HG03066 (cell line): ENCODE results near the gene DAPK2.

Experiments
- ATAC-seq: cut with Tn5 transposase; IDR thresholded peaks from one replicate; pipeline ENCODE4 v1.9.1; 2021; ENCODE audit warnings: low read depth; ENCODE audit not compliant: unreplicated experiment

DAPK2 gene

DNA sequence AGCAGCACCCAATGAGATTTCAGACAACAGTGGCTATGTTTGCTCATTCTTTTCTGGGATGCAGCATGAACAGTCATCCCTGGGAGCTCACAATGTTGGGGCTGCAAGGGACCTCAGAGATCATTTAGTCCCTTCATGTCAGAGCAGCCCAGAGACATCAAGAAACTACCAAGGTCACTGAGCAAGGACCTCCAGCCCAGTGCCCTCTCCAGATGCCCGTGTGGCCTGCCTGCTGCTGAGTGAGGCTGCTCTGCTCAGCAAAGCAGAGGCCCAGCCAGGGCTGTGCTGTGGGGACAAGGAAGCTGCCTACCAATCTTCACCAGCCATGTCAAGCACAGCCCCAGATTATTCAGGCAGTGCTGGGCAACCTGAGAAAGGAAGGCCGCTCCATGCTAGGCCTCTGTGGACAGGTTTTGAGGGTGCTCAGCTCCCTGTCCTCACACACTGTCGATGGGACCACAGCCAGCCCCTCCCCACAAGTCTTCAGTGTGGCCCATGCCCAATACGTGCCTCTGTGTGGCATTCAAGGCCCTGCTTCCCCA is 99.7 kb downstream of the DAPK2 start:
- no peak for ATAC-seq

DNA sequence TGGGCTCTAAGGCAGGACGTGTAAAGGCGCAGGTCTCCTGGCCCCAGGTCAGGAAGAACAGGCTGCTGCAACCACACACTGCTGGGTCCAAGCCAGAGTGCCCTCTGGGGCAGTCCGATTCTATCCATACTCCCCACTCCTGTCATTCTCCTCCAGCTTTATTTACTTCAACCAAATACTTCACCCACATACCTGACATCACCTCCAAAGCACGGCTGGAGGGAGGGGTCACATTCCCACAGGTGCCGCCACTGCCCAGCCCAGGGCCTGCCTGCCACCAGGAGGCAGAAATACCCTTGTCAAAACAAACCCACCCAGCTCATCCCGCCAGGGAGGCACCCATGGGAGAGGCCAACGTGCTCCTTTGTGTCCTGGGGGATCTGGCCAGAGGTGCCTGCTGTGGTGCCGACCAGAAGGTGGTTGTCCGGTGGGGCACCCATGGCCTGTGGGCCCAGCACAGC is 100.4 kb downstream of the DAPK2 start:
- ATAC-seq = no peak

DNA sequence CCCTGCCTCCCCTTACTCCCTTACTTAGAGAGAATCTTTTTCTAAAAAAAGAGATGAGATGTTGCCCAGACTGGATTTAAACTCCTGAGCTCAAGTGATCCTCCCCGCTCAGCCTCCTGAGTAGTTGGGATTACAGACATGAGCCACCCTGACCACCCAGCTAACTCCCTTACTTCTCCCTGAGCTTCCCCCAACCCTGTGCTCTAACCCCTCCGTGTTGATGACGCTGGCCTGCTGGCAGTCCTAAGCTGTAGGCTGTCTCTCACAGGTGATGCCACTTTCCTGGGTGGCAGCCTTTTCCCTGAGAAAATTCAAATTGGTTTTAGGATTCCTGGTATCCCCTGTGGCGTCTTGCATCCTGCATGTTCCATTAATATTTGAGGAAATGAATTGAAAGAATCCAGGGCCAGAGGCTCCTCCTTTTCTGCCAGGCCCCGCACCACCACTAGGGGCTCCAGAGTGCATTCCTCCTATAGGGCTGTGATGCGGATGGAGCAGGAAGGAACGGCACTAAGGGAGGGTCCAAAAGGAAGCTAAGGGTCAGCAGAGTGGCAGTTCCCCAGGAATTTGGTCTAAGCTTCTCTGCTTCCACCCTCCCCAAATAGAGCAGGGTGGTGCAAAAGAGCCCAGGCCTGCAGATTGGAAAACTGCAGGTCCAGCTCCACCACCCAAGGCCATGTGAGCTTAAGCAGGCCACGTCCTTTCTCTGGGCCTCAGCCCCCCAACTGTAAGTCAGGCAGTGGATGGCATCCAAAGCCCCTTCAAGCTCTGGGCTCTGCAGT is 101.1 kb downstream of the DAPK2 start:
- no peak for ATAC-seq

DNA sequence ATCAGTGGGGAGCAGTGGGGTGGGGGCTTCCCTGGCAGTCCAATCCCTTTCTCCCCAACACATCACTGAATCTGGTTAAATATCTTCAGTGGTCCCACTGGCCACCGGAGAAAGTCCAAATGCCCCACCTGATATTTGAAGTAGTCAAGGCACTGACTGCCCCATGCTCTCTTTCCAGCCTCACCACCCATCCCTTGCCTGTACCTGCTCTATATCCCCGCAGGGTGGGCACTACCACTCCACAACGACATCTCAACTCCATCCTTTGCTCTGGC is 101.7 kb downstream of the DAPK2 start:
- no peak for ATAC-seq

- ATAC-seq = no peak
Measured at GRCh38 chr15:63943829-63944680, 102.2 kb downstream of the DAPK2 start.

GRCh38 chr15:63942486-63943365 is 103.6 kb downstream of the DAPK2 start:
- no peak for ATAC-seq

DNA sequence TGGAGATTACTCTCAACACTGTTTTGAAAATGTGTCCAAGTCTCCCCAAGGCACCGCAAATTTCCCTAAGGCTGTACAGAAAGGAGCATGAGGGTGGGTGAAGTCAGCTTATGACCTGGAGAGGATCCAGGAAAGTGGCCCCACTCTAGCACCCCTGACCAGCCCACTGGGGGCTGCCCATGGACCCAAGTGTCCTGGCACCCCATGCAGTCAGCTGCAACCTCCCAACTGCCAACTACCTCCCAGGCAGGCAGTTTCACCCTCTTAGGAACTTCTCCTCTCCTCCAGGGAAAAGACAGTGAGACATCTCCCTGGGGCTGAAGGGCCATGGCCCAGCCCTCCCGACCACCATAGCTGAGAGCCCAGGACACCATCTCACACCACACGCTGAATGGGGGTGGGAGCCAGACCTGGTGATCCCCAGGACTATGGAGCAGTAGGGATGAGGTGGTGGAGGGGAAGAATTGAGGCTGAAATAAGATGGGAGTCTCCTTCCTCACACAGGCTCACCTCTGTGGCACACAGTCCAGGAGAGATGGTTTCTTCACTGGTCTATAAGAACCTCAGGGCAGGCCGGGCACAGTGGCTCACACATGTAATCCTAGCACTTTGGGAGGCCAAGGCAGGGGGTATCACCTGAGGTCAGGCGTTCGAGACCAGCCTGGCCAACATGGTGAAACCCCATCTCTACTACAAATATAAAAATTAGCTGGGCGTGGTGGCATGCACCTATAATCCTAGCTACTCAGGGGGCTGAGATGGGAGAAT is 104.4 kb downstream of the DAPK2 start:
- ATAC-seq = no peak

- ATAC-seq = no peak
Measured at GRCh38 chr15:63940966-63941620, 105.2 kb downstream of the DAPK2 start.

- ATAC-seq = no peak
Measured at GRCh38 chr15:63939531-63940130, 106.7 kb downstream of the DAPK2 start.

GRCh38 chr15:63938486-63939061 is 107.7 kb downstream of the DAPK2 start:
- no peak for ATAC-seq

DNA sequence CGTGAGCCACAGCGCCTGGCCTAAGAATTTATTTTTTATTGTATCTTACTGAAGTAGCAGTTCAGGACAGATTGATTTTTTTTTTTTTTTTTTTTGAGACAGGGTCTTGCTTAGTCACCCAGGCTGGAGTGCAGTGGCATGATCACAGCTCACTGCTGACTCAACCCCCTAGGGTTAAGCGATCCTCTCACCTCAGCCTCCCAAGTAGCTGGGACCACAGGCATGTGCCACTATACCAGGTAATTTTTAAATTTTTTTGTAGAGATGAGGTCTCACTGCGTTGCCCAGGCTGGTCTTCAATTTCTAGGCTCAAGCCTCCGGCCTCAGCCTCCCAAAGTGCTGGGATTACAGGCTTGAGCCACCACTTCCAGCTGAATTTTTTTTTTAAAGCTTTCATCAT is 112.8 kb downstream of the DAPK2 start:
- no peak for ATAC-seq

DNA sequence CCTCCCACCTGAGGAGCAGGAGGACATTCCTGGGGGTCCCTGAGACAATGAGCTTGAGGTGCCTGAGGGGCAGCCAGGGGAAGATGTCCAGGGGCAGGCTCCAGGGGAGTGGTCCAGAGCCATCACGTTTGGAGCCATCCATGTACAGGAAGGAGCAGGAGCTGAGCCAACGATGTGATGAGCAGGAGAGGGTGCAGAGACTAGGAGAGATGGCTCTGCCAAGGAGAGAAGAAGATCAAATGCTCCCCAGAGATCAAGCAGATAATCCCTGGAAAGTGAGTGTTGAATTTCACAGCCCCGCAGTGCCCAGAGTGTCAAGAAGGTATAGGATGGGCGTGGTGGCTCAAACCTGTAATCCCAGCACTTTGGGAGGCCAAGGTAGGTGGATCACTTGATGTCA is 114.7 kb downstream of the DAPK2 start:
- no peak for ATAC-seq

GRCh38 chr15:63930034-63930433 is 116.3 kb downstream of the DAPK2 start:
- no peak for ATAC-seq

DNA sequence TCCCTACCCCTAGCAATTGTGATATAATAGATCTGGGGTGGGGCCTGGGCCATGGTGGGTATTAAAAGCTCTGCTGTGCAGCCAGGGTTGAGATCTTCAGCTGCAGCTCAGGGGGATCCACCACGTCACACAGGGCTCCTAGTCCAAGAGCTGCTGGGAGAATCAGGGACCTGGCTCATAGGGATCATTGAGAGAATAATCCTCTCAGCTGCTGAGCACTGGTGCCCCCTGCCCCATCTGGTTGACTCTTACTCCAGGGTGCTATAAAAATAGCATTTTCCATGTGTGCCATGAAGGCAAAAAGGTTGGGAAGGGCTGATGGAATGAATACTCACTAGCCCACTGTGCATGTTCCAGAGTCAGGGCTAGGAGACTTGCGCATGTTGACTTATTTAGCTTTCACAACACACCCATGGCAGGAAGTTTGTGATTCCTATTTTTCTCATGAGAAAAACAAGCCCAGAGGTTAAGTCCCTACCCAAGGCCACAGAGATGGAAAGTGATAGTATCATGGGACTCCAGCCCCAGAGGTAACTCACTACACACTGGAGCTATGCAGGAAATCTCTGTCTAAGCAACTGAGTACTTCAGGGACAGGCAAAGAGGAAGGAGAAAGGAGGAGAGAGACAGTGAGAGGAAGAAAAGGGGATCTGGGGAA is 118.0 kb downstream of the DAPK2 start:
- no peak for ATAC-seq

DNA sequence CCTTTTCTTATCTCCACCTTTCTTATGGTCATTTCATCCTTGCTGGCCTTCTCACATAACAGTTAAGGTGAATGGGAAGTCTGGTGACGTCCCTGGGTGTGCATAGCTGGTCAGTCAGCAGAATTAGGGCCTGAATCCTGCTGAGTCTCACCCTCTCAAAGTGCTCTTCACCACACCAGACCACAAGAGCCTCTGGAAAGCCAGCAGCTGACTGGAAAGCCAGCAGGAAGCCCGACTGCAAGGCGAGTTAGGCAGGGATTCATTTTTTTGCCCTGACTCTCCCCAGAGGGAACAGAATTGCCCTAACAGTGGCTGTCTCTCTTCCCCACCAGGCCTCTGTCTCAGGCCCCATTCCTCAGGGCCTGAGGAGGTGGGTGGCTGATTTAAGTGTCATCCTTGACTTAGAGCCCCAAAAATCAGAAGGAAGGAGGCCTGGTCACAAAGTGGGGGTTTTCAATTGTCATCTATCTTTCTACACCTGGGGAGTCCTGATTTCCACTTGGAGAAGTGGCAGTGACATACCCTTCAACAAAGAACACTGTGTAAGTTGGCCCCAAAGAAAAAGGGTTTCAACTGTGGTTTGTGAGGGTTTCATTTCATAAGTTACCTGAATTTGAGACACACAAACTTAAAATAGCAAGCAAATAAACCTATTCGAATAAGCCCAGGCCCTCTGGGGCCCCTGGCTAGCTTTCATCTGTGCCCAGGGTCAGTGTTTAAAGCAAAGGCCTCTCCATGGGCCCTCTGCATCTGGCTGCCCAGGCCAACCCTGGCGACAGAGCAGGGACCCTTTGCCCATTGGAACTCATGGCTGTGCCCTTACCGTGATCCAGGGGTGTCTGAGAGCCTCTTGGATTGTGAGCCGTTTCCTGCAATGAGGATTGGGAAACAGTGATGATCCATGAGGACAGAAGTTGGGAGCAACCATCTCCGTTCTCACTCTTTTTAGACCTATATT is 122.0 kb downstream of the DAPK2 start:
- ATAC-seq = no peak

DNA sequence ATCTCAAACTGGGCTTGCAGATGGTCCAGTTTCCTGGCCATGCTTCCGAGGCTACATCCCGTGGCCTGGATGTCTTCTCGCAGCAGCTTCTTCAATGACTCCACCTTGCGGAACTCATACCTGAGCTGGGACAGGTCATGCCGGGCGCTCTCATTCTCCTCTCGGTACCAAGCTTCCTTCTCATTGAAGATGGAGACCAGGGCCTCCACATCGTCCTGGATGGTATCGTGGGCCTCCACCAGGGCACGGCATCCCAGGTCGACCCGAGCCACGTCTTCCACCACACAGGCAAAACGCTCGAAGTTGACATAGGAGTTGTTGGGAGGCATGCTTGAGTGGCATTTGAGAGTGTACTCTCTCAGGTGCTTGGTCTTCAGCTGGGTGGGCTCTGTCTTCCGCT is 123.4 kb downstream of the DAPK2 start:
- no peak for ATAC-seq

DNA sequence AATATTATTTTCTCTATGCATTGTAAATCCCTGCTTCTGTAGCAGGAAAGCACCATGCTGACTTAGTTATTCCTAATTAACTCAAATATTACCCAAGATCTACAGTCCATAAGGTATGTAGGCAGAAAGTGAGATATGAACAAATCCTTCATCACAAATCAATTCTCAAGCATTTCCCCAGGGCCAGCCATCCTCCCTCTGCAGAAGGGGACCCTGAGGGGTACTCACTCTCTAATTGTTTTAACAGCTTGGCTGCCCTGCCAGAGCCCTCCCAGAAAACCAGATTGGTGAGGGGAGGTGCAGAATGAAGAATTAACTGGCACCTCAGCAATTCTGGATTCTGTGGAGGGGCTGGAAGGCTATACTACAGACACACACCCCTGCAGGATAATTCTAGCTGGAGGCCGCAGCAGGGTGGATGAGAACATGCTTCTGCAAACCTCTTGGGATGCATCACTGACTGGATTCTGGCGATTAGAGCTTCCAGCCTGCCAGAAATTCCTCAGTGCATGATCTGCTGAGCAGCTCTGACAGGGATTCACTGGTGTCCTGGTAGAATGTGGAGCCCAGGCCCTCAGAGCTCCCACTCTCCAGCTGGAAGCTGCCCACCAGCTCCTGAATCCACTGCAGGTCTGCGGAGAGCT is 123.9 kb downstream of the DAPK2 start:
- ATAC-seq = no peak
